HG03342 (cell line): Measurements from ENCODE around the gene CD4.

Source experiments
- ATAC-seq: cut with Tn5 transposase; IDR thresholded peaks from one replicate; pipeline ENCODE4 v1.9.1; 2021; ENCODE audit warnings: mild to moderate bottlenecking, moderate library complexity; ENCODE audit not compliant: unreplicated experiment

The CD4 gene

DNA sequence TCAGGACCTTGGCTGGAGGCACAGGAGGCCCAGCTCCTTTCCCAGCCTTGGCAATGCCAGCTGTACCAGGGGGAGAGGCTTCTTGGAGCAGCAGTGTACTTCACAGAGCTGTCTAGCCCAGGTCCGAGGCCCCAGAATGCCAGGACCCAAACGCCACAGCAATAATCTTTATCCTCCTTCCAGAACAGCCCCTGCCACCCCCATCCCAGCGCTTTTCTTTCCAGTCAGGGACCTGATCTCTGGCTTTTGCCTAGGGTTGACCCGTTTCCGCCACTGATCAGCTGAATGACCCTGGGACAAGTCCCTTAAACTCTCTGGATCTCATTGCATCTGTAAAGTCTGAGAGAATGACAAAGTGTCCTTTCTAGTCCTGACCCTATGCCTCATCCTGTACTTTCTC, 11.9 kb upstream of the CD4 start:
- no peak for ATAC-seq

GRCh38 chr12:6778217-6778573, 11.1 kb upstream of the CD4 start:
- no peak for ATAC-seq

DNA sequence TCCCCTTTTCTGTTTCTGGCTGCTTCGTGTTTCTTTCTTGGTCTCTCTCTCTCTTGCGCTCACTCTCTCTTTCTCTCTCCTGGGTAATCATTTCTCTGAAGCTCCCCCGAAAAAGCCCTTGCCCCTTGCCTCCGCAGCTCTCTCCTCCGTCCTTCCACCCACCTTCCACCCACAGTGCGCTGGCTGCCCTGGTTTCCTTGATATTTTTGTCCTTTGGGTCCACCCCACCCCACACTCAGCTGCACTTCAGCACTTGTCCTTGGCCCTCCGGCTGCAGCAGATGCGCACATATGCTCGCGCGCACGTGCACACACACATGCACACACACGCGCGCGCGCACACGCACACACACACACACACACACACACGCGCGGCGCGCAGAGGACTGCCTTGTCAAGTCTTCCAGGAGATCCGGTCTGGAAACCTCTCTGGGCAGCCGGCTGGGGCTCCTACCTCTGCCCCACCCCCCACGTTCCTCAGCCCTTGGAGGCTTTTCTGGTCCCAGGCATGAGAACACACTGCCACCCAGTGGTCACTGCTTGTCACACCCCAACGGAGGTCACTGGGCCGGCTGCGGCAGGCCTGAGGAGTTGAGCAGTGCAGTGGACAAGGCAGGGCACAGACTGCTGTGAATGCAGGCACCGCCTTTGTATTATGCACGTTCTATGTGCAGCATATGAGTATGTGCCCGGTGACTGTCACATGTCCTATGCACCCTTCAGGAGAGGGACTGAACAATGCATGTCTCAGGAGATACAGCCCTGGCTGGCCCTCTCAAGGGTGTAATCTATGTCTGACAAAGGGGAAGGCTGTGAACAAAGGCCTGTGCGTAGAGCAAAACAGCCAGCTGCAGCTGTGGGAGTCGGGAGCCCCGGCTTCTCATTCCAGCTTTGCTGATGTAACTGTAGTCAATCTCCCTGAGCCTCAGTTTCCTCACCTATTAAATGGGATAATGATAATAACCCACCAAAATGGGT, 10.5 kb upstream of the CD4 start:
- ATAC-seq, result no peak

DNA sequence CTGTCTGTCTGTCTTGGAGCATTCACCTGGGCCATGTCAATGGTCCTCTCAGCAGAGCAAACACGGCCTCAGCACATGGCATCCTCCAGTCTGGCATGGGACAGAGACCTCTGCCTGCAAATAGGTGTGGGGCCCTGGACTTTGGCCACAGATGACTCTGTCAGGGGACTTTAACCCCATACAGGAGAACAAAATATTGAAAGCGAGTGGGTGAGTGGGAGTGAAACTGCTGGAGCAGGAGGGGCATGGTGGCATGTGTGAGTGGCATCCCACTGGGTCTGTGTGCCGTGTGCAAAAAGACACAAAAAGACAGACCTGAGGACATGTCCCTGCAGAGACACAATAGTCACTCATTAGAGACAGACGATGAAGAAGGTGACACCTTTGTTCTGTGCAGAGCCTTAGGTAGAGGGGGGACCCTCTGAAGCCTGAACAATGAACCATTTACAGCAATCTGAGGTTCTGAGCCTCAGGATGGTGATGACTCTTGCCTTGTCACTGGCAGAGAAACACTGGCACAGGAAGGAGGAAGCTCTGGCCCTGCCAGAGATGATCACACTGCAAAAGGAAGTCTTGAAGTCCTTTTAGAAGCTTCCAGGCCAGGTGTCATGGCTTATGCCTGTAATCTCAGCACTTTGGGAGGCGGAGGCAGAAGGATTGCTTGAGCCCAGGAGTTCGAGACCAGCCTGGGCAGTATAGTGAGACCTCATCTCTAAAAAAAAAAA, 9.5 kb upstream of the CD4 start:
- no peak for ATAC-seq

- ATAC-seq, result no peak
These were observed 8.8 kb upstream of the CD4 start for GRCh38 chr12:6780573-6780972.

DNA sequence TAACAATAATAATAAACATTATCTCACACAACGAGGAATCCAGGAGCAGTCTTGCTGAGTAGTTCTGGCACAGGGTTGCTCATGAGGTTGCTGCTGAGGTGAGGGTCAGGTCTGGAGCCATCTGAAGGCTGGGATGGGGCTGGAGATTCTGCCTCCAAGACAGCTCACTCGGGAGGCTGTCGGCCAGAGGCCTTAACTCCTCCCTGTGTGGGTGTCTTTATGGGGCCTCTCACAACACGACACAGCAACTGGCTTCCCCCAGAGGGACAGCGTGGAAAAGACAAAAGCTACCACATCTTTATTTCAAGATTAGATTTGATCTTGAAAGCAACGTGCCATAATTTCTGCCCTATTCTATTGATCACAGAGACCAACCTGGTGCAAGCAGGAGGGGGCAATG, 7.2 kb upstream of the CD4 start:
- ATAC-seq, result no peak

- ATAC-seq, result no peak
These were observed 6.3 kb upstream of the CD4 start for GRCh38 chr12:6782850-6783566.

GRCh38 chr12:6783828-6784227, 5.5 kb upstream of the CD4 start:
- ATAC-seq, result no peak

DNA sequence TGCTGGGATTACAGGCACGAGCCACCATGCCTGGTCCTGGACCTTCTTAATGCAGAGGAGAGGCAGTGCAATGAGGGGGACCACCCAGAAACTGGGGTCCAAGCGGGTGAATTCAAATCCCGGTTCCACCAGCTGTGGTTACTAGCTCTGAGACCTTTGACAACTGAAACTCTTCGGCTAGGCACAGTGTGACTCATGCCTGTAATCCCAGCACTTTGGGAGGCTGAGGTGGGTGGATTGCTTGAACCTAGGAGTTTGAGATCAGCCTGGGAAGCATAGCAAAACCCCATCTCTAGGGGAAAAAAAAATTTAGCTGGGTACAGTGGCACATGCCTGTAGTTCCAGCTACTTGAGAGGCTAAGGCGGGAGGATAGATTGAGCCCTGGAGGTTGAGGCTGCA, 5.0 kb upstream of the CD4 start:
- no peak for ATAC-seq

DNA sequence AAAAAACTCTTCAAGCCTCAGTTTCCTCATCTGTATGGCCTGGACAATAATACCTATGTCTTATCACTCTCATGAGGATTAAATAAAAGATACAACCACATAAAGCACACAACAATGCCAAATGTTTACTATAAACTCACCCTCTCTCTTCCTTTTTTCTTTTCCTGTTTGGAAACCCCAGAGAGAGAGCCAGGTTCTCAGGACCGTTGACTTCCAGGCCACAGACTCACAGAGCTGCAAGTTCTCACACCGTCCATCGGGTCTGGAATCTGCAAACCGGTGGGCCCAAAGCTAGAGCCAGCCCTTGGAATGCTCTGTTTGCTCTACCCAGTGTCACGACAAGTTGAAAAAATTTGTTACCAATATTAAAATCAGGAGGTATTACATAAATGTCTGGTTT, 4.6 kb upstream of the CD4 start:
- no peak for ATAC-seq

DNA sequence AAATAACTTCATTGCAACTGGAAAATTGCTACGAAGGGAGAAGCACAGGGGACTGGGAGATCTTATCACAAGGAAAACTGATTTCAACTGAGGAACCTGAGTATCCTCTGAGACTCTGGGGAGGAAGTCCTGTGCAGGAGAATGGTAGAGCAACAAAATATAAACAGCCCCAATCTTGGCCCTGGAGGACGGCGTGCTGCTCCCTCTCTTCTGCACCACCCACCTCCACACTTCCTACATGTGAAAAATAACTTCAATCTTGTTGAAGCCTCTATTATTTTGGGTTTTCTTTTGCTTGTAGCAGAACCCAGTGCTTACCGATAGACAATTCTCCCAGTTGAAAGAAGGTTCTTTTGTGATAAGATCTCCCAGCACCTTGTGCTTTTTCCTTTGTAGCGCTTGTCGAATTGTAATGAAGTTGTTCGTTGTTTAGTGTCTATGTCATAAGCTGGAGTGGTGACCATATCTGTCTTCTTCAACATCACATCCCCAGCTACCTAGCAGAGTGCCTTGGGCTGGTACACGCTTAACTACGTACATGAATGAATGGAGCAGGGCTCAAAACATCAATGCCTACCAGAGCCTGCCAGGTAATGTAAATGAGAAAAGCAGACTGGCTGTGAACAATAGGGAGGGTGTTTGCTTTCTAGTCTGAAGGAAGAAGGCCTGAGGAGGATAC, 2.8 kb upstream of the CD4 start:
- ATAC-seq, result no peak

DNA sequence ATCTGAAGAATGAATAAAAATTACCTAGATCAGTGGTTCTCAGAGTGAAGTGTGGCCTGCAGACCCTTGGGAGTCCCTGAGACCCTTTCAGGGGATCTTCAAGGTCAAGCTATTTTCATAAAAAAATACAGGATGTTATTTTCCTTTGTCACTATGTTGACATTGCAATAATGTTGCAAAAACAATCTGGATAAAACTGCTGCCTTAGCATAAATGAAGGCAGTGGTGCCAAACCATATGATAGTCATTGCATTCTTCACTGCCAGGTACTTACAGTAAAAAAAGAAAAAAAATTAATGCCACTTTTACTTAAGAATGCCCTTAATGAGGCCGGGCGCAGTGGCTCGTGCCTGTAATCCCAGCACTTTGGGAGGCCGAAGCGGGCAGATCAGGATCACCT, 2.0 kb upstream of the CD4 start:
- no peak for ATAC-seq

- no peak for ATAC-seq
These were observed 1.3 kb downstream of the CD4 start for GRCh38 chr12:6790496-6791150.

- no peak for ATAC-seq
These were observed 2.7 kb downstream of the CD4 start for GRCh38 chr12:6791931-6792520.

GRCh38 chr12:6792522-6793201, 3.3 kb downstream of the CD4 start:
- ATAC-seq, result no peak

DNA sequence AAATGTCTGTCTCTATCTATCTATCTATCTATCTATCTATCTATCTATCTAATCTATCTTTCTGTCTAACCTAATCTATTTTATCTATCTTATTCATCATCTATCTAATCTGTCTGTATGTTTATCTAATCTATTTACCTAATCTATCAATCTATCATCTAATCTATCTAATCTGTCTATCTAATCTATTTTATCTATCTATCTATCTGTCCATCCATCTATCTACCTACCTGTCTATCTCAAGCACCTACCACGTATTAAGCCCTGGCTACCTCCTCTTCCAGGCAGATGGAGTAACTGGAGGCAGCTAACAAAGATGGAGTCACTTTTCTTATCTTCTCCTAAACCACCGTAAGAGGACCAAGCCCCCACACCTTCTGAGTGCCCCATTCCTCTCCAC, 5.8 kb downstream of the CD4 start:
- ATAC-seq, result no peak

GRCh38 chr12:6796576-6796975, 7.2 kb downstream of the CD4 start:
- ATAC-seq, result no peak

DNA sequence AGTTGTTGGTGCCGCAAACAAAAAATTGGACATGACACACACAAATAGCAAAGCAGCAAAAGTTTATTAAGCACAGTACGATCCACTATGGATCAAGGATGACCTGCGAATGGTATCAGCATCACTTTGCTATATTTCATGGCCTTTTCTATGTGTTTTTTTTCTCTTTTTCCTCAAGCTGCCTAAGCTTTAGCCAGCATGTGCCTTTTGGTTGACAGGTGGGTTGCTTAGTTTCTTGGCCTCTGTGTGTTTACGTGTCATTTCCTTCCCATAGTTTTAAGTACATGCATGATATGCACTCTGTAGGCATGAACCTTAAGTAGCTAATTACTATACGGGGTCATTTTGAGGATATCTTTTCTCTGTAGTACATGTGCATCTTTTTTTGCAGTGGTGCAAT, 9.8 kb downstream of the CD4 start:
- no peak for ATAC-seq

- ATAC-seq, result no peak
These were observed 17.8 kb downstream of the CD4 start for GRCh38 chr12:6807170-6807569.

DNA sequence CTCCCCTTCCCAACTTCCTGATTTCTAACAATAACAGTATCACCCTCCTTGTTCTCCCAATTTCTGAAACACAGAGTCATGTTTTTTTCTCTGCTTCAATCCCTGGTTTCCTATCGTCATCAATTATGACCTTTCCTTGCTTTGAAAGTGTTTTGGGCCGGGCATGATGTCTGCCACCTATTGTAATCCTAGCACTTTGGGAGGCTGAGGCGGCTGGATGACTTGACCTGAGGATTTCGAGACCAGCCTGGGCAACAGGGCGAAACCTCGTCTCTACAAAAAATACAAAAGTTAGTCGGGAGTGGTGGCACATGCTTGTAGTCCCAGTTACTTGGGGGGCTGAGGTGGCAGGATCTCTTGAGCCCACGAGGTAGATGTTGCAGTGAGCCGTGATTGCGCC, 19.7 kb downstream of the CD4 start:
- no peak for ATAC-seq
